Measurements from ENCODE around the gene CACNA2D4.

The CACNA2D4 gene

GRCh38 chr12:1881301-1881700, 37.2 kb downstream of the CACNA2D4 start:
- no peak overlapping the region for H3K4me3 ChIP-seq (ENCODE audit: low read depth, low read length)
- in situ Hi-C loops (cut with HindIII; ENCODE audit: low sequenced_read_pairs): no loop called here
- TF ChIP-seq CTCF (IDR thresholded peaks at IDR 0.05; ENCODE audit: low read depth, low read length, missing control alignments): no peak
- no peak for DNase-seq (ENCODE audit: low read depth)

GRCh38 chr12:1880876-1881275, 37.6 kb downstream of the CACNA2D4 start:
- TF ChIP-seq CTCF (IDR thresholded peaks at IDR 0.05; ENCODE audit: low read depth, low read length, missing control alignments): no peak
- DNase-seq (ENCODE audit: low read depth): no peak
- no peak overlapping the region for H3K4me3 ChIP-seq (ENCODE audit: low read depth, low read length)
- in situ Hi-C loops (cut with HindIII; ENCODE audit: low sequenced_read_pairs): no loop called here

- no peak overlapping the region for H3K4me3 ChIP-seq (ENCODE audit: low read depth, low read length)
- DNase-seq (ENCODE audit: low read depth): no peak
- in situ Hi-C loops (cut with HindIII; ENCODE audit: low sequenced_read_pairs): no loop called here
- TF ChIP-seq CTCF (IDR thresholded peaks at IDR 0.05; ENCODE audit: low read depth, low read length, missing control alignments): no peak
Measured at GRCh38 chr12:1880153-1880845, 38.2 kb downstream of the CACNA2D4 start.

- in situ Hi-C loops (cut with HindIII; ENCODE audit: low sequenced_read_pairs): no loop called here
- no peak overlapping the region for H3K4me3 ChIP-seq (ENCODE audit: low read depth, low read length)
- no peak for DNase-seq (ENCODE audit: low read depth)
- TF ChIP-seq CTCF (IDR thresholded peaks at IDR 0.05; ENCODE audit: low read depth, low read length, missing control alignments): no peak
Measured at GRCh38 chr12:1879633-1880032, 38.8 kb downstream of the CACNA2D4 start.

- in situ Hi-C loops (cut with HindIII; ENCODE audit: low sequenced_read_pairs): no loop called here
- TF ChIP-seq CTCF (IDR thresholded peaks at IDR 0.05; ENCODE audit: low read depth, low read length, missing control alignments): no peak
- no peak overlapping the region for H3K4me3 ChIP-seq (ENCODE audit: low read depth, low read length)
- DNase-seq (ENCODE audit: low read depth): no peak
Measured at GRCh38 chr12:1878695-1879094, 39.8 kb downstream of the CACNA2D4 start.

GRCh38 chr12:1878214-1878613, 40.2 kb downstream of the CACNA2D4 start:
- in situ Hi-C loops (cut with HindIII; ENCODE audit: low sequenced_read_pairs): no loop called here
- no peak for TF ChIP-seq CTCF (IDR thresholded peaks at IDR 0.05; ENCODE audit: low read depth, low read length, missing control alignments)
- DNase-seq (ENCODE audit: low read depth): no peak
- H3K4me3 ChIP-seq (ENCODE audit: low read depth, low read length): no peak overlapping the region

Data from astrocyte of the cerebellum (primary cell).